GM12873 (cell line): ENCODE measurements around the gene TMEM208.

Experiments used
- CTCF ChIP-seq: IDR thresholded peaks from 2 replicates; pipeline ENCODE4 v1.5.1; 2012; ENCODE audit warnings: low read depth, mild to moderate bottlenecking, moderate library complexity, low read length, control low read depth; ENCODE audit not compliant: insufficient read depth; ENCODE audit errors: missing control alignments

Gene TMEM208

GRCh38 chr16:67241008-67241900 lies 14.3 kb downstream of the TMEM208 start:
- TF ChIP-seq CTCF, result no peak

GRCh38 chr16:67242138-67242730 lies 15.3 kb downstream of the TMEM208 start:
- no peak for TF ChIP-seq CTCF

GRCh38 chr16:67243481-67243880 lies 16.6 kb downstream of the TMEM208 start:
- TF ChIP-seq CTCF, result no peak

- no peak for TF ChIP-seq CTCF
Measured at GRCh38 chr16:67244387-67245185, 17.7 kb downstream of the TMEM208 start.

DNA sequence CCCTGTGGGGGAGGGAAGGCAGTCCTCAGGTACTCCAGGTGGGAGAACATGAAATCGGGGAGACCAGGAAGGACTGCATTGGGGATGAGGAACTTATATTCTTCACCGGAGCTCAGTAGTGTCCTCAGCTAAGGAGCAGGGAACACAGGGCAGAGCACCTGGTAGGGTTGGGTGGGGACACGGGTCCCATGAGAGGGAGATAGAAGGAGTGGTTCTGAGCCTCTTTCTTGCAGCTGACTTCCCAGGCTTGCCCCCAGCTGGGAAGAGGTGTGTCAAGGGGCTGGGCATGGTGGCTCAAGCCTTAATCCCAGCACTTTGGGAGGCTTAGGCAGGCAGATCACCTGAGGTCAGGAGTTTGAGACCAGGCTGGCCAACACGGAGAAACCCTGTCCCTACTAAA lies 18.3 kb downstream of the TMEM208 start:
- TF ChIP-seq CTCF, result no peak

DNA sequence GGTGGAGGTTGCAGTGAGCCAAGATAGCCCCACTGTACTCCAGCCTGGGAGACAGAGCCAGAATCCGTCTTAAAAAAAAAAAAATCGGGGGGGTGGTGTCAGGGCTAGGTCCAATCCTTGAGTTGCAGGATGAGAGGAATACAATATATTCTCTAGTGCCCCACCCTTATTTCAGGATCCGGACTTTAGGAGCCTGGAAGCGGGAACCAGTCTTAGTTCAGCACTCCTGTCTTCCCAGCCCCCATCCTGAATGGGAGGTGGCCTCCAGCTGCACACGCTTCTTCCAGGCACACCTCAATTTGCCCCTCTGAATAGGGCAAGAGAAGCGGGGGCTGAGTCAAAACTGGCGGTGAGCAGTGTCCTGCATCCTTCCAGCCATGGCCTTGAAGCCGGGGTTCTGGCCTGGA lies 18.7 kb downstream of the TMEM208 start:
- TF ChIP-seq CTCF, result no peak
